IPS-15b (cell line): ENCODE measurements around the gene SACM1L.

Experiments used
- H3K27me3 ChIP-seq: one replicate; pipeline ENCODE4 v1.6.1; 2013; ENCODE audit warnings: low read length; ENCODE audit not compliant: control insufficient read depth, insufficient read depth
- H3K36me3 ChIP-seq: one replicate; pipeline ENCODE4 v1.6.1; 2013; ENCODE audit warnings: low read length; ENCODE audit not compliant: control insufficient read depth, insufficient read depth
- H3K4me1 ChIP-seq: one replicate; pipeline ENCODE4 v1.6.1; 2013; ENCODE audit warnings: mild to moderate bottlenecking, low read length; ENCODE audit not compliant: control insufficient read depth, insufficient read depth
- H3K4me3 ChIP-seq: one replicate; pipeline ENCODE4 v1.5.1; 2013; ENCODE audit warnings: low read depth, low read length
- H3K9ac ChIP-seq: one replicate; pipeline ENCODE4 v1.6.1; 2013; ENCODE audit warnings: low read depth, mild to moderate bottlenecking, low read length
- H3K9me3 ChIP-seq: one replicate; pipeline ENCODE4 v1.6.1; 2013; ENCODE audit warnings: mild to moderate bottlenecking, low read length; ENCODE audit not compliant: control insufficient read depth, insufficient read depth

SACM1L gene

GRCh38 chr3:45729614-45730013 is 40.4 kb downstream of the SACM1L start:
- Histone ChIP-seq H3K9ac (no peak overlapping the region), H3K9me3 (no peaks in the 10 kb centered on the region), H3K27me3 (no peaks in the 10 kb centered on the region), H3K4me1 (no peaks in the 10 kb centered on the region), H3K4me3 (no peak overlapping the region), H3K36me3 (peaks cover 8% of the 10 kb centered on the region)

GRCh38 chr3:45730409-45731154 is 41.4 kb downstream of the SACM1L start:
- H3K9ac ChIP-seq: no peak overlapping the region
- no peaks in the 10 kb centered on the region for H3K4me1 ChIP-seq
- no peaks in the 10 kb centered on the region for H3K9me3 ChIP-seq
- H3K27me3 ChIP-seq: no peaks in the 10 kb centered on the region
- peaks cover 8% of the 10 kb centered on the region for H3K36me3 ChIP-seq
- no peak overlapping the region for H3K4me3 ChIP-seq

GRCh38 chr3:45736707-45737106 is 47.5 kb downstream of the SACM1L start:
- no peaks in the 10 kb centered on the region for H3K9me3 ChIP-seq
- no peak overlapping the region for H3K4me3 ChIP-seq
- H3K9ac ChIP-seq: no peak overlapping the region
- peaks cover 25% of the 10 kb centered on the region for H3K36me3 ChIP-seq
- H3K4me1 ChIP-seq: peaks cover 26% of the 10 kb centered on the region
- H3K27me3 ChIP-seq: no peaks in the 10 kb centered on the region

GRCh38 chr3:45737234-45737633 is 48.0 kb downstream of the SACM1L start:
- H3K36me3 ChIP-seq: peaks cover 24% of the 10 kb centered on the region
- no peak overlapping the region for H3K4me3 ChIP-seq
- H3K4me1 ChIP-seq: peaks cover 31% of the 10 kb centered on the region
- no peak overlapping the region for H3K9ac ChIP-seq
- no peaks in the 10 kb centered on the region for H3K9me3 ChIP-seq
- no peaks in the 10 kb centered on the region for H3K27me3 ChIP-seq

- Histone ChIP-seq H3K4me1 (peaks cover 32% of the 10 kb centered on the region), H3K9ac (no peak overlapping the region), H3K36me3 (peaks cover 22% of the 10 kb centered on the region), H3K4me3 (no peak overlapping the region), H3K27me3 (no peaks in the 10 kb centered on the region), H3K9me3 (no peaks in the 10 kb centered on the region)
Observed at GRCh38 chr3:45739991-45740390, 50.8 kb downstream of the SACM1L start.

GRCh38 chr3:45741247-45741646 is 52.1 kb downstream of the SACM1L start:
- H3K4me1 ChIP-seq: peaks cover 32% of the 10 kb centered on the region
- H3K9ac ChIP-seq: no peak overlapping the region
- H3K4me3 ChIP-seq: no peak overlapping the region
- H3K9me3 ChIP-seq: no peaks in the 10 kb centered on the region
- no peaks in the 10 kb centered on the region for H3K27me3 ChIP-seq
- peaks cover 17% of the 10 kb centered on the region for H3K36me3 ChIP-seq

- Histone ChIP-seq H3K27me3 (no peaks in the 10 kb centered on the region), H3K4me1 (peaks cover 32% of the 10 kb centered on the region), H3K4me3 (no peak overlapping the region), H3K36me3 (peaks cover 16% of the 10 kb centered on the region), H3K9ac (no peak overlapping the region), H3K9me3 (no peaks in the 10 kb centered on the region)
Observed at GRCh38 chr3:45741742-45742460, 52.7 kb downstream of the SACM1L start.

- peaks cover 32% of the 10 kb centered on the region for H3K4me1 ChIP-seq
Observed at GRCh38 chr3:45742461-45743089, 53.4 kb downstream of the SACM1L start.

GRCh38 chr3:45746165-45746776 is 57.1 kb downstream of the SACM1L start:
- Histone ChIP-seq H3K4me3 (no peak overlapping the region), H3K27me3 (no peaks in the 10 kb centered on the region), H3K4me1 (peaks cover 9% of the 10 kb centered on the region), H3K36me3 (peaks cover 19% of the 10 kb centered on the region), H3K9me3 (no peaks in the 10 kb centered on the region), H3K9ac (no peak overlapping the region)

More at GRCh38 chr3:45742461-45743089, 53.4 kb downstream of the SACM1L start:
- no peaks in the 10 kb centered on the region for H3K27me3 ChIP-seq
- no peak overlapping the region for H3K9ac ChIP-seq
- no peak overlapping the region for H3K4me3 ChIP-seq
- peaks cover 20% of the 10 kb centered on the region for H3K36me3 ChIP-seq
- H3K9me3 ChIP-seq: no peaks in the 10 kb centered on the region

- Histone ChIP-seq H3K27me3 (no peaks in the 10 kb centered on the region), H3K9me3 (no peaks in the 10 kb centered on the region), H3K4me3 (no peak overlapping the region), H3K36me3 (peaks cover 19% of the 10 kb centered on the region), H3K4me1 (peaks cover 3% of the 10 kb centered on the region), H3K9ac (no peak overlapping the region)
Observed at GRCh38 chr3:45746777-45747622, 57.8 kb downstream of the SACM1L start.

GRCh38 chr3:45748068-45748467 is 58.9 kb downstream of the SACM1L start:
- Histone ChIP-seq H3K9ac (no peak overlapping the region), H3K4me1 (no peaks in the 10 kb centered on the region), H3K27me3 (no peaks in the 10 kb centered on the region), H3K9me3 (no peaks in the 10 kb centered on the region), H3K36me3 (peaks cover 15% of the 10 kb centered on the region), H3K4me3 (no peak overlapping the region)
